ENCODE results near the gene PTPN6.

- TF ChIP-seq CTCF (conservative IDR thresholded peaks at IDR 0.05; ENCODE audit: low read depth, low read length) (no peak), MXI1 (IDR thresholded peaks at IDR 0.05; ENCODE audit: borderline replicate concordance, low read depth, low read length) (no peak), POLR2A (IDR thresholded peaks at IDR 0.05; ENCODE audit: low read depth, low read length) (no peak), MAZ (IDR thresholded peaks at IDR 0.05; ENCODE audit: borderline replicate concordance, low read depth, low read length) (no peak; the same call in 1 of the 2 replicates), MAFK (IDR thresholded peaks at IDR 0.05; ENCODE audit: low read depth, low read length) (no peak), NFE2L2 (IDR thresholded peaks at IDR 0.05; ENCODE audit: low read depth, low read length) (no peak), CEBPB (IDR thresholded peaks at IDR 0.05; ENCODE audit: low read depth, low read length) (no peak), RAD21 (IDR thresholded peaks at IDR 0.05; ENCODE audit: low read length) (no peak)
These were observed 23.0 kb upstream of the PTPN6 start for GRCh38 chr12:6928022-6928702.
